Subcutaneous abdominal adipose tissue (tissue), 5 donors: Measurements from ENCODE around the gene RNF220.

Source experiments
- H3K27ac ChIP-seq: one replicate; pipeline ENCODE4 v1.7.0; 2013; ENCODE audit warnings: low read depth, mild to moderate bottlenecking, inconsistent platforms, low read length, moderate library complexity
- H3K27me3 ChIP-seq, 5 donors: one replicate each; pipeline ENCODE4 v1.7.0; 2013; ENCODE audit warnings: low read length in 5 of 5, inconsistent platforms in 1 of 5; ENCODE audit not compliant: control insufficient read depth in 5 of 5, insufficient read depth in 4 of 5
- H3K36me3 ChIP-seq, 5 donors: one replicate each; pipeline ENCODE4 v1.7.0; 2013; ENCODE audit warnings: low read length in 5 of 5; ENCODE audit not compliant: control insufficient read depth in 5 of 5, insufficient read depth in 5 of 5
- H3K4me1 ChIP-seq, 5 donors: one replicate each; pipeline ENCODE4 v1.7.0; 2013; ENCODE audit warnings: low read length in 5 of 5, mild to moderate bottlenecking in 3 of 5, moderate library complexity in 1 of 5; ENCODE audit not compliant: control insufficient read depth in 5 of 5, insufficient read depth in 5 of 5
- H3K4me3 ChIP-seq, 5 donors: one replicate each; pipeline ENCODE4 v1.7.0; 2013; ENCODE audit warnings: low read length in 5 of 5, low read depth in 1 of 5
- H3K9ac ChIP-seq, 5 donors: one replicate each; pipeline ENCODE4 v1.7.0; 2013; ENCODE audit warnings: low read length in 5 of 5, mild to moderate bottlenecking in 4 of 5, moderate library complexity in 3 of 5
- H3K9me3 ChIP-seq, 5 donors: one replicate each; pipeline ENCODE4 v1.7.0; 2013; ENCODE audit warnings: low read length in 5 of 5; ENCODE audit not compliant: control insufficient read depth in 5 of 5
- donor health status: healthy.
- donor health status: healthy.
- donor health status: healthy.
- donor health status: healthy.
- donor health status: healthy.

The RNF220 gene

GRCh38 chr1:44604157-44604955 lies 199.3 kb downstream of the RNF220 start:
- H3K4me1 ChIP-seq = no peaks in the 10 kb centered on the region
- no peak overlapping the region for H3K4me3 ChIP-seq
- no peaks in the 10 kb centered on the region for H3K36me3 ChIP-seq
- no peak overlapping the region for H3K27ac ChIP-seq
- H3K27me3 ChIP-seq = peaks cover 4 to 21% (median 12%) of the 10 kb centered on the region in 5 donors
- no peaks in the 10 kb centered on the region for H3K9me3 ChIP-seq
- H3K9ac ChIP-seq = no peak overlapping the region

GRCh38 chr1:44605914-44606615 lies 201.0 kb downstream of the RNF220 start:
- Histone ChIP-seq H3K4me1 (no peaks in the 10 kb centered on the region), H3K9me3 (no peaks in the 10 kb centered on the region), H3K27me3 (peaks cover 4 to 21% (median 13%) of the 10 kb centered on the region in 5 donors), H3K4me3 (no peak overlapping the region), H3K36me3 (no peaks in the 10 kb centered on the region), H3K9ac (no peak overlapping the region), H3K27ac (no peak overlapping the region)

DNA sequence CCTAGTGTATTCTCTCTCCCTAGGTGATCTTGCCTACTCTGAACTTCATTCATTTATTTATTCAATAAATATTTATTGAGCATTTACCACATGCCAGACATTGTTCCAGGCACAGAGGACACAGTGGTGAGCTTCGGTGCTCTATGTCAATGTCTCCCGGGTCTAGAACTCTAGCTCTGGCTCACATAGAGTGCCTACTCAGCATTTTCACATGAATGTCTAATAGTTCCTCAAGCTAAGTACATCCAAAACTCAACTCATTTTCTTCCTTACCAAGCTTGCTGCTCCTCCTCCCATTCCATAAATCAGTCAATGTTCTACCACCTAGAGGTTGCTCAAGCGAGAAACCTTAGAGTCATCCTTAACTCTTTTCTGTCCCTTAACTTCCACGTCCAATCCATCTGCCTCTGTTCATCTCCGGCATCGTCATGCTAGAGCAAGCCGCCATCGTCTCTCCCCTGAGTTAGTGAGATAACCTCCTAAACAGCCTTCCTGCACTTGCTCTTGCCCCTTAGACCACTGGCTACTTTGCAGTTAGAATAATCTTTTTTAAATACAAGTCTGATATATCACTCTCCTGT lies 201.7 kb downstream of the RNF220 start:
- no peak overlapping the region for H3K9ac ChIP-seq
- peaks cover 4 to 20% (median 13%) of the 10 kb centered on the region in 5 donors for H3K27me3 ChIP-seq
- H3K4me1 ChIP-seq = no peaks in the 10 kb centered on the region
- H3K4me3 ChIP-seq = no peak overlapping the region
- no peaks in the 10 kb centered on the region for H3K36me3 ChIP-seq
- H3K27ac ChIP-seq = no peak overlapping the region
- no peaks in the 10 kb centered on the region for H3K9me3 ChIP-seq

- no peaks in the 10 kb centered on the region for H3K36me3 ChIP-seq
- no peak overlapping the region for H3K9ac ChIP-seq
- no peak overlapping the region for H3K4me3 ChIP-seq
- H3K4me1 ChIP-seq = no peaks in the 10 kb centered on the region
- H3K9me3 ChIP-seq = no peaks in the 10 kb centered on the region
- no peak overlapping the region for H3K27ac ChIP-seq
- peaks cover 0 to 16% (median 9%) of the 10 kb centered on the region in 5 donors for H3K27me3 ChIP-seq
Observed at GRCh38 chr1:44608141-44608540, 203.1 kb downstream of the RNF220 start.

GRCh38 chr1:44609412-44609767 lies 204.3 kb downstream of the RNF220 start:
- Histone ChIP-seq H3K4me1 (no peaks in the 10 kb centered on the region), H3K27ac (no peak overlapping the region), H3K27me3 (peaks cover 0 to 9% (median 4%) of the 10 kb centered on the region in 5 donors), H3K36me3 (no peaks in the 10 kb centered on the region), H3K4me3 (no peak overlapping the region), H3K9me3 (no peaks in the 10 kb centered on the region), H3K9ac (no peak overlapping the region)

GRCh38 chr1:44609768-44610526 lies 204.9 kb downstream of the RNF220 start:
- H3K27me3 ChIP-seq = peaks cover 0 to 9% (median 4%) of the 10 kb centered on the region in 5 donors
- no peaks in the 10 kb centered on the region for H3K9me3 ChIP-seq
- no peak overlapping the region for H3K9ac ChIP-seq
- H3K4me3 ChIP-seq = no peak overlapping the region
- no peaks in the 10 kb centered on the region for H3K36me3 ChIP-seq
- H3K4me1 ChIP-seq = no peaks in the 10 kb centered on the region
- no peak overlapping the region for H3K27ac ChIP-seq

DNA sequence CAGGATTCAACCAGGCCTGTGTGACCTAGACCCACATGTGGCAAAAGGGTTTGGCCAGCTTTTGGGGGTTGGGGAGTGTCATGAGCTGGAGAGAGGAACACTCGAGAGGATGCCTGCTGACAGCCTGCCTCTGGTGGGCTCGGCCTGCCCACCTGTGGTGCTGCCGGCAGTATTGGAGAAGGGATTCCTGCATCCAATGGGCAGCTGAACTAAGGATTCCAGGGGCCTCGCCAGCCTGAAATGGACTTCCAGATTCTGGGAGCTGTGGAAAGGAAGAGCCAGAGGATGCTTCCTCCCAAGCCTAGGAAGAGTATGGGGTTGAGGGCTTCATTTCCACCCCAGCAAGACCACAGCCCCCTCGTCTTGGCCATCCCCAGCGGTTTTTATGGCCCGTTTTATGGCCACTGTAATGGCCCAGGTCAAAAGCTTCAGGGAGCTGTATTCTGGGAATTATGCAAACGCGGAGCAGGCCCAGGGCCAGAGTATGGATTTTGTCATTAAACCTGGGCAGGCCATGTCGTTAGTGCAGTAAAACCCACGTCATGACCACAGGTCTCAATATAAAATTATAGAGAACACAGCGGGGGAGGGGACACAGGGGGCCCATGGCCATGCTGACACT lies 205.6 kb downstream of the RNF220 start:
- no peaks in the 10 kb centered on the region for H3K36me3 ChIP-seq
- H3K27ac ChIP-seq = no peak overlapping the region
- no peaks in the 10 kb centered on the region for H3K4me1 ChIP-seq
- no peak overlapping the region for H3K4me3 ChIP-seq
- H3K27me3 ChIP-seq = peaks cover 0 to 9% (median 4%) of the 10 kb centered on the region in 5 donors
- no peak overlapping the region for H3K9ac ChIP-seq
- no peaks in the 10 kb centered on the region for H3K9me3 ChIP-seq

- Histone ChIP-seq H3K27me3 (peaks cover 0 to 7% (median 6%) of the 10 kb centered on the region in 5 donors), H3K9ac (no peak overlapping the region), H3K27ac (no peak overlapping the region), H3K36me3 (peaks cover 0 to 6% (median 0%) of the 10 kb centered on the region in 5 donors), H3K4me1 (no peaks in the 10 kb centered on the region), H3K4me3 (no peak overlapping the region), H3K9me3 (no peaks in the 10 kb centered on the region)
Observed at GRCh38 chr1:44611419-44611818, 206.4 kb downstream of the RNF220 start.

DNA sequence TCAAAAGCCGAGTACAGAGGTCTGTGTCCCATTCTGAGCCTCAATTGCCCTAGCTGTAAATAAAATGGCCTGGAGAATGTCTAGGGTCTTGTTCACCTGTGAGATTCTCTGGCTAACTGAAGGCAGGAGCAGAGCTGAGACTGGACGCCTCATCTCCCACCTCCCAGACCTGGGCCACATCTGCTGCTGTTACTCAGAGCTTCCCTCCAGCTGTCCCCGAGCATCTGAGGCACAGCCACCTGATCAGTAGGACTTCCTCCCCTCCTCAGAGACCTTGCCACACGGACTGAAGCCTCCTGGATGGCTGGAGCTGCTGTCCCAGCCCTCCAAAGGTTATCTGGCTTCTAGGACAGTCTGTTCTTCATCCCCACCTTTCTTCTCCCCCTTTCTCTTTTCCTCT lies 206.8 kb downstream of the RNF220 start:
- Histone ChIP-seq H3K36me3 (peaks cover 0 to 6% (median 0%) of the 10 kb centered on the region in 5 donors), H3K4me3 (no peak overlapping the region), H3K9me3 (no peaks in the 10 kb centered on the region), H3K4me1 (peaks cover 0 to 3% (median 0%) of the 10 kb centered on the region in 5 donors), H3K27ac (no peak overlapping the region), H3K9ac (no peak overlapping the region), H3K27me3 (peaks cover 3 to 11% (median 6%) of the 10 kb centered on the region in 5 donors)
